ENCODE results near the gene TICAM2.

DNA sequence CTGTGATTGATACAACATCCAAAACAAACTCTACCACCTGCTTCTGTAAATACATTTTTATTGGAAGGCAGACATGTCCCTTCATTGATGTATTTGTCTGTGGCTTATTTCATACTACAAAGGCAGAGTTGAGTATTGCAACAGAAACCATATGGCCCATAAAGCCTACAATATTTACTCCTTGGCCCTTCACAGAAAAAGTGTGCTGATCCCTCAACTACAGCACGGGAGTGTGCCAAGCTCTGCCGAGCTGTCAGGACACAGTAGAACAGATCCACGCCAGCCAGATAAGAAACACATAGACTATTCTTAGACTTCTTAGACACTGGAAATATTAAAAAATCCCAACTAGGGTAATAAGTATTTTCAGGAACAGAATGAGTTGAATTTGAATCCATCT is 13.2 kb downstream of the TICAM2 start:
- TF ChIP-seq, protein P1, sequence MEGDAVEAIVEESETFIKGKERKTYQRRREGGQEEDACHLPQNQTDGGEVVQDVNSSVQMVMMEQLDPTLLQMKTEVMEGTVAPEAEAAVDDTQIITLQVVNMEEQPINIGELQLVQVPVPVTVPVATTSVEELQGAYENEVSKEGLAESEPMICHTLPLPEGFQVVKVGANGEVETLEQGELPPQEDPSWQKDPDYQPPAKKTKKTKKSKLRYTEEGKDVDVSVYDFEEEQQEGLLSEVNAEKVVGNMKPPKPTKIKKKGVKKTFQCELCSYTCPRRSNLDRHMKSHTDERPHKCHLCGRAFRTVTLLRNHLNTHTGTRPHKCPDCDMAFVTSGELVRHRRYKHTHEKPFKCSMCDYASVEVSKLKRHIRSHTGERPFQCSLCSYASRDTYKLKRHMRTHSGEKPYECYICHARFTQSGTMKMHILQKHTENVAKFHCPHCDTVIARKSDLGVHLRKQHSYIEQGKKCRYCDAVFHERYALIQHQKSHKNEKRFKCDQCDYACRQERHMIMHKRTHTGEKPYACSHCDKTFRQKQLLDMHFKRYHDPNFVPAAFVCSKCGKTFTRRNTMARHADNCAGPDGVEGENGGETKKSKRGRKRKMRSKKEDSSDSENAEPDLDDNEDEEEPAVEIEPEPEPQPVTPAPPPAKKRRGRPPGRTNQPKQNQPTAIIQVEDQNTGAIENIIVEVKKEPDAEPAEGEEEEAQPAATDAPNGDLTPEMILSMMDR (optimal IDR thresholded peaks at IDR 0.05 in 1 of 3, IDR thresholded peaks at IDR 0.05 in 1 of 3, conservative IDR thresholded peaks at IDR 0.05 in 1 of 3; ENCODE audit: extremely low read depth in 1 of 3, insufficient read depth in 2 of 3, low read length in 3 of 3), result no peak
- TF ChIP-seq EZH2 (IDR thresholded peaks at IDR 0.05; ENCODE audit: low read length), result no peak

Measured in keratinocyte (primary cell).